DMS 273 (cell line): ENCODE results near the gene NFATC3.

Experiments
- DNase-seq: peaks from one replicate; lab custom pipeline; 2025; ENCODE audit not compliant: unreplicated experiment; lab: John Stamatoyannopoulos, UW

The NFATC3 gene

GRCh38 chr16:68244903-68245853 is 160.0 kb downstream of the NFATC3 start, which contains the start of gene PLA2G15:
TSS of gene PLA2G15 (plus strand) at chr16:68245373. CDS start at chr16:68245427, 54 bp downstream.
- DNase-seq: peak; percentile 95

GRCh38 chr16:68246121-68246520 is 161.0 kb downstream of the NFATC3 start:
- DNase-seq: no peak

GRCh38 chr16:68246666-68247065 is 161.5 kb downstream of the NFATC3 start:
- DNase-seq: no peak

- DNase-seq: no peak
Observed at GRCh38 chr16:68247400-68247799, 162.2 kb downstream of the NFATC3 start.

GRCh38 chr16:68247932-68248331 is 162.8 kb downstream of the NFATC3 start:
- DNase-seq: no peak

- no peak for DNase-seq
Observed at GRCh38 chr16:68249371-68249770, 164.2 kb downstream of the NFATC3 start.

GRCh38 chr16:68250951-68251350 is 165.8 kb downstream of the NFATC3 start:
- no peak for DNase-seq

- DNase-seq: no peak
Observed at GRCh38 chr16:68251832-68252231, 166.7 kb downstream of the NFATC3 start.

GRCh38 chr16:68252383-68252782 is 167.2 kb downstream of the NFATC3 start:
- DNase-seq: no peak

GRCh38 chr16:68253721-68254120 is 168.6 kb downstream of the NFATC3 start:
- DNase-seq: no peak

- DNase-seq: no peak
Observed at GRCh38 chr16:68255712-68256111, 170.5 kb downstream of the NFATC3 start.

- DNase-seq: peak; percentile 55
Observed at GRCh38 chr16:68257251-68257905, 172.2 kb downstream of the NFATC3 start.

- no peak for DNase-seq
Observed at GRCh38 chr16:68257906-68258800, 173.0 kb downstream of the NFATC3 start.

GRCh38 chr16:68259007-68259825 is 174.0 kb downstream of the NFATC3 start:
- DNase-seq: no peak

- DNase-seq: no peak
Observed at GRCh38 chr16:68263559-68264127, 178.5 kb downstream of the NFATC3 start.

GRCh38 chr16:68264128-68265077 is 179.2 kb downstream of the NFATC3 start, which contains the start of gene SLC7A6:
TSS of gene SLC7A6 (plus strand) at chr16:68264526. CDS start at chr16:68274727, 10,201 bp downstream.
- peak; percentile 84 for DNase-seq

- DNase-seq: peak; percentile 80
Observed at GRCh38 chr16:68265078-68265920, 180.1 kb downstream of the NFATC3 start.
